Measurements from ENCODE around the gene DCTPP1. TPM values are rescaled to one million over a fixed set of nuclear protein-coding genes. Genes with fewer than 3 reads are reported as not detected.

Gene DCTPP1
- total and polyA plus RNA-seq, 2 of the 13 experiments (the other 11 are each of a cell fraction or from before 2014, with no cell fraction given), result 54.8 to 74.4 TPM

- TF ChIP-seq NPAS2 (CRISPR knock-in tag; IDR thresholded peaks at IDR 0.05; ENCODE audit: borderline replicate concordance), result no peak
- TF ChIP-seq ZNF550 (CRISPR knock-in tag; IDR thresholded peaks at IDR 0.05; ENCODE audit: borderline replicate concordance), result no peak
- no peak for TF ChIP-seq TEAD2 (CRISPR knock-in tag; IDR thresholded peaks at IDR 0.05)
- no peak for TF ChIP-seq ARID2 (CRISPR knock-in tag; IDR thresholded peaks at IDR 0.05; ENCODE audit: borderline replicate concordance)
- TF ChIP-seq ZFP36L2 (CRISPR knock-in tag; IDR thresholded peaks at IDR 0.05), result no peak
- no peak for TF ChIP-seq EHMT2 (IDR thresholded peaks at IDR 0.05; ENCODE audit: borderline replicate concordance, low read depth, low read length)
- TF ChIP-seq ZNF788 (CRISPR knock-in tag; IDR thresholded peaks at IDR 0.05; ENCODE audit: borderline replicate concordance), result peak; percentile 76; the same call in 1 of the 2 replicates
- TF ChIP-seq ZNF350 (CRISPR knock-in tag; IDR thresholded peaks at IDR 0.05; ENCODE audit: borderline replicate concordance, low read depth), result 0 out of 2 replicates have a peak, but pooled peaks have one; percentile 17
- no peak for TF ChIP-seq MAFF (IDR thresholded peaks at IDR 0.05; ENCODE audit: low read depth, low read length)
- TF ChIP-seq TAF1 (CRISPR knock-in tag; IDR thresholded peaks at IDR 0.05), result no peak
- peak; percentile 91 for TF ChIP-seq FOXP4 (CRISPR knock-in tag; IDR thresholded peaks at IDR 0.05)
- peak; percentile 92 for TF ChIP-seq ZNF614 (CRISPR knock-in tag; IDR thresholded peaks at IDR 0.05; ENCODE audit: borderline replicate concordance)
- peak; percentile 100 for TF ChIP-seq RCOR2 (CRISPR knock-in tag; IDR thresholded peaks at IDR 0.05)
- TF ChIP-seq KAT7 (CRISPR knock-in tag; IDR thresholded peaks at IDR 0.05; ENCODE audit: borderline replicate concordance), result peak; percentile 34; the same call in 1 of the 2 replicates
- TF ChIP-seq, protein P1, sequence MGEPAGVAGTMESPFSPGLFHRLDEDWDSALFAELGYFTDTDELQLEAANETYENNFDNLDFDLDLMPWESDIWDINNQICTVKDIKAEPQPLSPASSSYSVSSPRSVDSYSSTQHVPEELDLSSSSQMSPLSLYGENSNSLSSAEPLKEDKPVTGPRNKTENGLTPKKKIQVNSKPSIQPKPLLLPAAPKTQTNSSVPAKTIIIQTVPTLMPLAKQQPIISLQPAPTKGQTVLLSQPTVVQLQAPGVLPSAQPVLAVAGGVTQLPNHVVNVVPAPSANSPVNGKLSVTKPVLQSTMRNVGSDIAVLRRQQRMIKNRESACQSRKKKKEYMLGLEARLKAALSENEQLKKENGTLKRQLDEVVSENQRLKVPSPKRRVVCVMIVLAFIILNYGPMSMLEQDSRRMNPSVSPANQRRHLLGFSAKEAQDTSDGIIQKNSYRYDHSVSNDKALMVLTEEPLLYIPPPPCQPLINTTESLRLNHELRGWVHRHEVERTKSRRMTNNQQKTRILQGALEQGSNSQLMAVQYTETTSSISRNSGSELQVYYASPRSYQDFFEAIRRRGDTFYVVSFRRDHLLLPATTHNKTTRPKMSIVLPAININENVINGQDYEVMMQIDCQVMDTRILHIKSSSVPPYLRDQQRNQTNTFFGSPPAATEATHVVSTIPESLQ (CRISPR knock-in tag; conservative IDR thresholded peaks at IDR 0.05), result no peak
- TF ChIP-seq, protein P2, sequence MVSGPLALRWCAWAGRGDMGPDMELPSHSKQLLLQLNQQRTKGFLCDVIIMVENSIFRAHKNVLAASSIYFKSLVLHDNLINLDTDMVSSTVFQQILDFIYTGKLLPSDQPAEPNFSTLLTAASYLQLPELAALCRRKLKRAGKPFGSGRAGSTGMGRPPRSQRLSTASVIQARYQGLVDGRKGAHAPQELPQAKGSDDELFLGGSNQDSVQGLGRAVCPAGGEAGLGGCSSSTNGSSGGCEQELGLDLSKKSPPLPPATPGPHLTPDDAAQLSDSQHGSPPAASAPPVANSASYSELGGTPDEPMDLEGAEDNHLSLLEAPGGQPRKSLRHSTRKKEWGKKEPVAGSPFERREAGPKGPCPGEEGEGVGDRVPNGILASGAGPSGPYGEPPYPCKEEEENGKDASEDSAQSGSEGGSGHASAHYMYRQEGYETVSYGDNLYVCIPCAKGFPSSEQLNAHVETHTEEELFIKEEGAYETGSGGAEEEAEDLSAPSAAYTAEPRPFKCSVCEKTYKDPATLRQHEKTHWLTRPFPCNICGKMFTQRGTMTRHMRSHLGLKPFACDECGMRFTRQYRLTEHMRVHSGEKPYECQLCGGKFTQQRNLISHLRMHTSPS (CRISPR knock-in tag; IDR thresholded peaks at IDR 0.05; ENCODE audit: low read depth), result peak; percentile 21; the same call in 1 of the 2 replicates
- TF ChIP-seq FOXK1 (CRISPR knock-in tag; IDR thresholded peaks at IDR 0.05; ENCODE audit: borderline replicate concordance, low read depth), result peak; percentile 91; the same call in 1 of the 2 replicates
- no peak for TF ChIP-seq ATF7-NPFF (CRISPR knock-in tag; IDR thresholded peaks at IDR 0.05; ENCODE audit: low read depth)
Observed at GRCh38 chr16:30401768-30402425, 27.9 kb downstream of the DCTPP1 start (continued).

All from HepG2 (cell line).